Pulmonary artery endothelial cell (primary cell): ENCODE data around the gene TNC. TPM values are rescaled to one million over a fixed set of nuclear protein-coding genes. Genes with fewer than 3 reads are reported as not detected.

ENCODE experiments used
- DNase-seq: peaks from one replicate; pipeline ENCODE4 v3.0.0-alpha.2; 2011; ENCODE audit warnings: low read depth, low spot score
- total RNA-seq: library from RNA; depleted of rRNA; stranded (reverse); fragments of >200 nt; gene quantifications from 2 replicates; pipeline ENCODE4 v1.2.3, GENCODE V29; 2014

The TNC gene
- total RNA-seq, 1 donor from 2014 or later = 0.07 TPM

- DNase-seq = no peak
These were observed 59.8 kb downstream of the TNC start for GRCh38 chr9:115058175-115058574.

- no peak for DNase-seq
These were observed 60.4 kb downstream of the TNC start for GRCh38 chr9:115057559-115057958.

DNA sequence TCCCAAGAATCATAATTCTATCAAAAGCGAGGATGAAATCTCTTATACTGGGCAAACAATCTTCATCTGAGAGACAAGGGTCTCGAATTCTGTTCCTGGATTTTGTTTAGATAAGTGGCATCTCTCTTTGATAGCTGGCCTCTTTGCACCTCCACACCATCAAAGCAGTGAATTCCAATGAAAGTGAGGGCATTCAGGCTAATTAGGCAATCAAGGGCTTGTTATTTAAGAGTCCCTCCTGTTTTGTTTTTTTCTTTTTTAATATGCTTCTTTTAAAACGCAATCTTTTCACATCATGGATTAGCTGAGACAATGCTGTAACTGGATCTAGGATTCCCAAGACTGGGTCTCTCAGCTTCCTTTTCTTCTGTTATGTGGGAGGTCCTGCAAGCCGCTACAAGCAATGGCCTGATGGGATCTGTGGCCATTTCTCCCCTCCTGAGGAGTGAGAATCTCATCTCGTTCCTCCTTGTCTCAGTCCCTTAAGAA, 67.9 kb downstream of the TNC start:
- no peak for DNase-seq

DNA sequence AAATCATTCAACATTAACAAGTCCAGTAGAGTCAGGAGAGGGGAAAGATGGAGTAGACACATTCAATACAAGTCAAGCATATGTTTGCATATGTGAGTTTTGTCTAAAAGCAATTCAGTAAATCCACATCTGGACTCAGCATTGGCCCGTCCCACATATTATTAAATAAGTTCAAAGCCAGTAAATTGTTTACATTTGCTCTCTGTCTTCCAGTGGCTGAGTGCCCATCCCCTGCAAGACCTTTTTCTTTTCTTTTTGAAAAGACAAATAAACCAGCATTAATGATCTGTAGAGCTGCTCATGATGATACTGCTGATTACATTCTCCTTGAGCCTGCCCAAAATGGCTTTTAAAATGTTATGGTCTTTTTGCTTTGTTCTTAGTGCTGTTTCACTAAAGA, 71.1 kb downstream of the TNC start:
- no peak for DNase-seq

- no peak for DNase-seq
These were observed 71.8 kb downstream of the TNC start for GRCh38 chr9:115046199-115046598.

GRCh38 chr9:115043632-115044031, 74.3 kb downstream of the TNC start:
- DNase-seq = no peak

GRCh38 chr9:115042781-115043509, 75.0 kb downstream of the TNC start:
- DNase-seq = no peak

- DNase-seq = no peak
These were observed 78.3 kb downstream of the TNC start for GRCh38 chr9:115039516-115040120.

DNA sequence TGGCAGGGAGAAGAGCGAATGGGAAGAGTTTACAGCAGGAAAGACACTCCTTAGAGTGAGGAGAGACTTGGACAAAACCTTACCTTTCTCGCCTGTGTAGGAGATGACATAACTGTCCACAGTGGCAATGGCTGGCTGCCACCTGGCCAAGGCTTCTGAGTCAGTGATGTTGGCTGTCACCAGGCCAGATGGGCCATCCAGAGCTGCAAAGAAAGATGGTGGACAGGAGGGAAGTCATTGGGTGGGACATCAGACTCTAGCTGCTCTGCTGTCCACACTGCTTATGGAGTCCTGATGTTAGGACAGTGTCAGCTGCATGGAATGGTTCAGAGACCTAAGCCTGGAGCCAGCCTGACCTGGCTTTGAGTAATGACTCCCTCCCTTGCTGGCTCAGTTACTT, 79.8 kb downstream of the TNC start:
- no peak for DNase-seq

DNA sequence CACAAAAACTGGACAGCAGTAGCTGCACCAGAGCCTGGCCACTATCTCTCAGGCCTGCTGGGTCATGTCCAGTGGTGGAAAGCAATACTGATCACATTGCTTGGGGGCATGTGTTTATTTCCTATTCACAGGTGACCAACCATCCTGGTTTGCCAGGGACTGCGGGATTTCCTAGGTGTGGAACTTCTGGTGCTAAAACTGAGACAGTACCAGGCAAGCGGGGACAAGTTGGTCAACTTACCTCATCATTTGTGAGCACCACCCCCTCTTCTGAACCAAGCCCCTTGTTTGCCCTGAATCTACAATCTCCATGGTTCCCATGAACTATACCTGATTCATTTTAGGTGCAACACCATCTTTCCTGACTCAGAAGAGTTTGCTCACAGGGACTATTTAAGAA, 81.3 kb downstream of the TNC start:
- no peak for DNase-seq

- no peak for DNase-seq
These were observed 81.9 kb downstream of the TNC start for GRCh38 chr9:115035841-115036612.

DNA sequence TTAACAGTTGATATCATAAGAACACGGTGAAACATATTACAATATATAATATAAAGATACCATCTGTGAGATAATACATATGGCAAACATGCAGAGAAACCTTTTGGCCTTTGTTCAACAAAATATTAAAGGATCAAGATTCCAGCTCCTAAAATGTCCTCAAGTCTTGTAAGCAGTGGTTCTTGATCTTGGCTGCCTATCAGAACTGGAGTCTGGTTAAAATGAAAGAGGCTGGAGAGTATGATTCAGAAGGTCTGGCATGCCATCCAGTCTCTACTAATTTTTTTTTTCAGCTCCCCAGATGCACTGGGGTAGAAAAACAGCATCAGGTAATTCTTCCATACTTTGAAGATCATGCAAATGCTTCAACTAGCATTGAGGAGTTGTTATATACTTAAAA, 83.2 kb downstream of the TNC start:
- DNase-seq = no peak

- DNase-seq = no peak
These were observed 84.2 kb downstream of the TNC start for GRCh38 chr9:115033800-115034199.

GRCh38 chr9:115032296-115032695, 85.7 kb downstream of the TNC start:
- DNase-seq = no peak

GRCh38 chr9:115030006-115030405, 88.0 kb downstream of the TNC start:
- DNase-seq = no peak

DNA sequence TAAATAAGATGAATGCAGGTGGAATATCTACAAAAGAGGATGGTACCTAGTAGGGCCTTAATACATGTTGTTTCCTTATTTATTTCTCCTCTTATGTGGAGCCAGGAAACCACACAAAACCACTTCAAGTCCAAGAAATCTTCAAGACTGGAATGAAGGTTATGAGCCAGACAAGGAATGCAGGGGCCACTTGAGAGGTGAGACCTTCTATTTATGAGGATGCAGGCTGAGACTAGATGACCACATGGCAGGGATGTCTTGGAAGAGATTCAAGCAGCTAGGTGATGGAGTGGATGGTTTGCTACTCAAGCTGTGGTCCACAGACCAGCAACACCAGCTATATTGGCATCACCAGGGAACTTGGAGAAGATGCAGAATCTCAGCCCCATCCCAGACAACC, 92.2 kb downstream of the TNC start:
- DNase-seq = no peak

- no peak for DNase-seq
These were observed 92.9 kb downstream of the TNC start for GRCh38 chr9:115024925-115025535.

DNA sequence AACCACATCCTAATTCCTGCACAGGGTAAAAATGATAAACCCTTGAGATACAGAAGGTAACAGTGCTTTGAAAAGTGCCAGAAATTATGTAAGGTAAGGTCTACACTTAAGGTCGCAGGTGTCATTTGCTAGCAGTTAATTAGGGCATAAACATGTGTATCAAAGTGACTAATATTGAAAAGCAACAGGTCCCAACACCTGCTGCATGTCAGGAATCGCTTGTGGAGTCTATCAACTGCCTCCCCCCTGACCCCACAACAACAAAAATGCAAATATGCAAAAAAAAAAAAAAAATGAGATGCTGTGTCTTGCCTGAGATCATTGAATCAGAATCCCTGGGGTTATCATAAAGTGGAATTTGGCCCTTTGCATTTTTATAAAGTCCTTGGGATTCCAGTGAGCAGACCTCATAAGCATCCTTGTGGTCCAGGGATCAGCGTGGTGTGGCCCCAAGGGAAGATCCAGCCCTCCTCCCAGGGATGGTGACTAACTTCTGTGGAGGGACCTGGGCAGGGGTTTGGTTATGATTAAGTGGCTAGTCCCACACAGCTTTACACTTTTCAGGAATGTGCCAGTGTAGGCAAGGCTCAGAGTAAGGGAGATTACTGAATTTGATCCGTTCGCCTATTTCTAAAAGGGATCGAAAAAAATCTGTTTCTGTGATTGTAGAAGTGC, 95.1 kb downstream of the TNC start:
- DNase-seq = no peak

- DNase-seq = no peak
These were observed 99.2 kb downstream of the TNC start for GRCh38 chr9:115018547-115019435.

DNA sequence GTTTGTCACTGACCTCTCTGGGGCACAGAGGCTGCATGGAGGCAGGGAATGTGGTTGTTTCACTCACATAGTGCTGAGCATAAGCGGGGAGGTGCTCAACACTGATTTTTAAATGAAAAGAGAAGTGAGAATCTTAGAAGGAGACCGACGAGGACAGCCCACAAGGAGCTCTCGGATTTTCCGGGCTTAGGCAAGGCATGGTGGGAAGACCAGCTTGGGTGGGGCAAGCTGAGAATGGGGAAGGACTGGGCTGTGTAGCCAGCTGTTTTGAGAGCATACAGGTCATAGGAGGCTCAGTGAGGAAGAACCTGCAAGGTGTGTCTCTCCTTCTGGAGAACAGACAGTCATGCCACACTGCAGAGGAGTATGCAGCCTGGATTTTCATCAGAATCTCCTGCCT, 101.6 kb downstream of the TNC start:
- no peak for DNase-seq
